ENCODE results near the gene FAF1.

DNA sequence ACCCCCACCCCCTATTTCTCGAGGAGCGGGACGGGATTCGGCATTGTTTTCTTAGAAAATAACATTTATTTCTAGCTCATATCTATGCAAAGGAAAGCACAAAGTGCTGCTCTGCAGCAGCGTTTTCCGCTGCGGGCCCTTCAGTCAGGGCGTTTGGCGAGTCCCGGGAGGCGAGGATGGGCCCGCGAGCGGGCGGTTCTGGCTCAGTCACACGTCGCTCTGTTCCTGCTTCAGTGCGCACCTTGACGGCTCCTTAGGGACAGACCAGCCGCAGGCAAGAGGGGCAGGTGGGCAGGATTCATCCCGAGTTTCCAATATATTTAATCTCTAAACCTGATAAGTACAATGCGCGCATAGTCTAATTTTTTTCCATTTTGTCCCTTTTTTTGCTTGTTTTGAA is 542.6 kb downstream of the FAF1 start:
- TF ChIP-seq, protein P1, sequence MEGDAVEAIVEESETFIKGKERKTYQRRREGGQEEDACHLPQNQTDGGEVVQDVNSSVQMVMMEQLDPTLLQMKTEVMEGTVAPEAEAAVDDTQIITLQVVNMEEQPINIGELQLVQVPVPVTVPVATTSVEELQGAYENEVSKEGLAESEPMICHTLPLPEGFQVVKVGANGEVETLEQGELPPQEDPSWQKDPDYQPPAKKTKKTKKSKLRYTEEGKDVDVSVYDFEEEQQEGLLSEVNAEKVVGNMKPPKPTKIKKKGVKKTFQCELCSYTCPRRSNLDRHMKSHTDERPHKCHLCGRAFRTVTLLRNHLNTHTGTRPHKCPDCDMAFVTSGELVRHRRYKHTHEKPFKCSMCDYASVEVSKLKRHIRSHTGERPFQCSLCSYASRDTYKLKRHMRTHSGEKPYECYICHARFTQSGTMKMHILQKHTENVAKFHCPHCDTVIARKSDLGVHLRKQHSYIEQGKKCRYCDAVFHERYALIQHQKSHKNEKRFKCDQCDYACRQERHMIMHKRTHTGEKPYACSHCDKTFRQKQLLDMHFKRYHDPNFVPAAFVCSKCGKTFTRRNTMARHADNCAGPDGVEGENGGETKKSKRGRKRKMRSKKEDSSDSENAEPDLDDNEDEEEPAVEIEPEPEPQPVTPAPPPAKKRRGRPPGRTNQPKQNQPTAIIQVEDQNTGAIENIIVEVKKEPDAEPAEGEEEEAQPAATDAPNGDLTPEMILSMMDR (IDR thresholded peaks at IDR 0.05): no peak
- TF ChIP-seq POLR2A (IDR thresholded peaks at IDR 0.05): no peak
